Vagina (tissue), 2 donors: ENCODE measurements around the gene ATP5F1D. TPM values are rescaled to one million over a fixed set of nuclear protein-coding genes. Genes with fewer than 3 reads are reported as not detected.

Experiments used
- DNase-seq, 2 donors: peaks; one replicate each; pipeline ENCODE4 v3.0.0-alpha.2; 2017; ENCODE audit errors: extremely low spot score in 2 of 2
- H3K27ac ChIP-seq: fragments of 200-600 bp; sonication (generic); one replicate; pipeline ENCODE4 v1.5.1; 2019
- H3K27me3 ChIP-seq: fragments of 200-600 bp; sonication (generic); one replicate; pipeline ENCODE4 v1.5.1; 2019
- H3K36me3 ChIP-seq, 2 donors: fragments of 200-600 bp; sonication (generic); one replicate each; pipeline ENCODE4 v1.5.1; 2017 to 2019
- H3K4me1 ChIP-seq: fragments of 200-600 bp; sonication (generic); one replicate; pipeline ENCODE4 v1.5.1; 2019
- H3K4me3 ChIP-seq, 2 donors: fragments of 200-600 bp; sonication (generic); 1 replicate in 1 of 2; 2 replicates in 1 of 2; pipeline ENCODE4 v1.5.1; 2016 to 2019
- H3K9me3 ChIP-seq: fragments of 200-600 bp; sonication (generic); one replicate; pipeline ENCODE4 v1.5.1; 2019
- CTCF ChIP-seq, 3 experiments: fragments of 450-650 bp in 2 of 3; fragments of 200-600 bp in 1 of 3; sonication (generic) in 1 of 3; IDR thresholded peaks; one replicate each; pipeline ENCODE4 v1.5.1; 2017 to 2019; ENCODE audit warnings: antibody characterized with exemption in 3 of 3, mild to moderate bottlenecking in 2 of 3, moderate library complexity in 2 of 3
- POLR2A ChIP-seq, 2 donors: fragments of 450-650 bp; IDR thresholded peaks; one replicate each; pipeline ENCODE4 v1.6.1; 2017; ENCODE audit warnings: antibody characterized with exemption in 2 of 2, mild to moderate bottlenecking in 2 of 2, moderate library complexity in 2 of 2
- POLR2AphosphoS5 ChIP-seq, 2 donors: sonication (generic); formaldehyde crosslinking; IDR thresholded peaks; one replicate each; pipeline ENCODE4 v1.9.0; 2017; ENCODE audit warnings: antibody characterized with exemption in 2 of 2, mild to moderate bottlenecking in 2 of 2, low read depth in 1 of 2; ENCODE audit not compliant: insufficient read depth in 1 of 2
- intact Hi-C: fragments of 100-400 bp; cut with DNase I; formaldehyde crosslinking; loops from one replicate; pipeline ENCODE4 v1.15.1; 2023
- total RNA-seq: library from RNA; depleted of rRNA; stranded (reverse); fragments of >200 nt; gene quantifications from one replicate; pipeline ENCODE4 v1.2.3, GENCODE V29; 2016

The ATP5F1D gene
- total RNA-seq, 1 donor from 2014 or later: 154 TPM

DNA sequence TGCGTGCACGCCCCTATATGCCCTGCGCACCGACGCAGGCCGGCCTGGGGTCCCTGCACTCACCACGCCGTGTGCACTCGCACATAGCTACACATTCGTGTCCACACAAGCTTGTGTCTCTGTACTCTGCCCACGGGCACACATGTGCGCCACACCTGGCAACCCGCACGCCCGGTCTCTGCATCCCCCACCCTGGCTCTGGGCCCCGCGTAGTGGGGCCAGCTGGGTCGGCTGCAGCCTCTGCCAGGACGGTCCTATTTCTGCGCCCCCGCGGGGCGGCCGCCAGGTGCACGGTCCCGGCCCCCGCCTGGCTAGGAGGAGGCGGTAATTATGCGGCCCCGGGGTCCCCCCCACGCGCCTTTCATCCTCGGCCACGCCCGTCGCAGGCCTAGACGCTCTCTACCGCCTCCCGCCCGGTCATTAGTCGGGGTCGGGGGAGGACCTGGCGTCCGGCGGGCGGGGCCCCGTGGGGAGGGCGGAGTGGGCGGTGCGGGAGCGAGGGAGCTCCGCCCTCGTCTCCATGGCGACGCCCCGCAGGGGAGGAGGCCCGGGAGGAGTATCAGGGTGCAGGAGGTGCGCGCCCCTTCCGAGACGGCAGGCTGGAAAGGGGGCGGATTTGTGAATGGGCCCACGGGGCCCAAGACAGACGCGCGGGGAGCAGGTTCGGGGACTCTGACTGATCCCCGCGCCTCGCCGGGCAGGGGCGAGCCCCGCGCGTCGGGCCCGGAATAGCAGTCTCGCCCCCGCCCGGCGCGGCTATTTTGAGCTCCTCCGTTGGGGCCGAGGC is 24.8 kb downstream of the ATP5F1D start:
- peaks cover 80% of the 10 kb centered on the region for H3K4me1 ChIP-seq
- intact Hi-C loops: loop anchor here (1.0 kb wide), 1 partner anchor 22 kb away; no protein-coding TSS in a partner anchor
- H3K9me3 ChIP-seq: no peaks in the 10 kb centered on the region
- H3K36me3 ChIP-seq: peaks cover 0 to 11% of the 10 kb centered on the region in 2 donors
- peak overlapping the region; percentile 99 for H3K27ac ChIP-seq
- TF ChIP-seq CTCF (IDR thresholded peaks at IDR 0.05) (no peak), POLR2A (IDR thresholded peaks at IDR 0.05) (peak in 1 of 2 donors; percentile 5), POLR2AphosphoS5 (IDR thresholded peaks at IDR 0.05; ENCODE audit: insufficient read depth in 1 of 2, low read depth in 1 of 2) (peak; percentile 18 to 86)
- peak overlapping the region; percentile 54 to 69 for H3K4me3 ChIP-seq
- H3K27me3 ChIP-seq: no peaks in the 10 kb centered on the region
- peak in 1 of 2 donors; percentile 92 for DNase-seq

DNA sequence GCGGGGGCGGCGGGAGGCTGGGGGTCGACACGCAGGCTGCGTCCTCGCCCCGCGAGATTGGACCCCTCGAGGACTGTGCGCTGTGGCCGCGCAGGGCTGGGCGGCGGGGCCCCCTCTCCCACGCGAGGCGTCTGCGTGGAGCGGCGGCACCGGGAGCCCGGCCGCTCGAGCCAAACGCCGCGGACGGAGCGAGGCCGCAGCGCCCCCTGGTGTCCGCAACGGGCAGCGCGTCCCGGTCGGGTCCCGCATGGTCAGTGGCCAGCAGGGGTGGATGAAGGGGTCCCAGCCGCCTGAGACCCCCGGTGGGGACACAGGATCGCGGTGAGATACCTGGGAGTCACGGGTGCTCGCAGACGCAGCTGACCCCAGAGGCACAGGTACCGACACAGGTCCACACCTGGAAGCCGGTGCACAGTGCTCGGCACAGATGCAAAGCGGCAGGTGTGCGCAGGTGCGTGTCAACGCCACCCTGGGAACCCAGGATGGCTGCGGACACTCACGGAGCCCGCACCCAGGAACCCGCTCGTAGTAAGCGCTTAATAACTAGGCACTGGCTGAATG is 25.4 kb downstream of the ATP5F1D start:
- intact Hi-C loops: loop anchor here (1.0 kb wide), 2 partner anchors 19 to 23 kb away; partner anchors contain the start of gene MIDN
- peak overlapping the region; percentile 54 to 69 for H3K4me3 ChIP-seq

GRCh38 chr19:1267477-1268225 is 26.1 kb downstream of the ATP5F1D start:
- no peaks in the 10 kb centered on the region for H3K9me3 ChIP-seq
- TF ChIP-seq CTCF (IDR thresholded peaks at IDR 0.05) (no peak), POLR2AphosphoS5 (IDR thresholded peaks at IDR 0.05; ENCODE audit: insufficient read depth in 1 of 2, low read depth in 1 of 2) (no peak), POLR2A (IDR thresholded peaks at IDR 0.05) (no peak)
- no peak for DNase-seq
- H3K27me3 ChIP-seq: no peaks in the 10 kb centered on the region
- peak overlapping the region; percentile 99 for H3K27ac ChIP-seq
- H3K36me3 ChIP-seq: peaks cover 0 to 24% of the 10 kb centered on the region in 2 donors
- H3K4me1 ChIP-seq: peaks cover 78% of the 10 kb centered on the region
- H3K4me3 ChIP-seq: peak overlapping the region; percentile 54 to 69
- intact Hi-C loops: loop anchor here (1.0 kb wide), 1 partner anchor 19 kb away; the partner anchor contains the start of gene MIDN

More for the DNA sequence above, 25.4 kb downstream of the ATP5F1D start:
- Histone ChIP-seq H3K36me3 (peaks cover 0 to 18% of the 10 kb centered on the region in 2 donors), H3K4me1 (peaks cover 80% of the 10 kb centered on the region), H3K9me3 (no peaks in the 10 kb centered on the region), H3K27ac (peak overlapping the region; percentile 99), H3K27me3 (no peaks in the 10 kb centered on the region)
- DNase-seq: no peak
- TF ChIP-seq POLR2A (IDR thresholded peaks at IDR 0.05): no peak
- TF ChIP-seq CTCF (IDR thresholded peaks at IDR 0.05): peak; percentile 98 to 99 (median 98)
- TF ChIP-seq POLR2AphosphoS5 (IDR thresholded peaks at IDR 0.05; ENCODE audit: insufficient read depth in 1 of 2, low read depth in 1 of 2): no peak

GRCh38 chr19:1268226-1269064 is 26.9 kb downstream of the ATP5F1D start:
- H3K27ac ChIP-seq: peak overlapping the region; percentile 99
- peak overlapping the region; percentile 7 to 63 for H3K4me3 ChIP-seq
- no peaks in the 10 kb centered on the region for H3K9me3 ChIP-seq
- DNase-seq: peak in 1 of 2 donors; percentile 92
- TF ChIP-seq POLR2A (IDR thresholded peaks at IDR 0.05) (no peak), CTCF (IDR thresholded peaks at IDR 0.05) (peak in 1 of 3 experiments; percentile 7)
- H3K27me3 ChIP-seq: no peaks in the 10 kb centered on the region
- peaks cover 78% of the 10 kb centered on the region for H3K4me1 ChIP-seq
- intact Hi-C loops: no loop called here
- H3K36me3 ChIP-seq: peaks cover 0 to 32% of the 10 kb centered on the region in 2 donors
